ENCODE results near the gene NTM. TPM values are rescaled to one million over a fixed set of nuclear protein-coding genes. Genes with fewer than 3 reads are reported as not detected.

Gene NTM
- polyA plus RNA-seq, 1 donor (not counting 4 experiments of a cell fraction or from before 2014, with no cell fraction given) = 47.9 TPM

GRCh38 chr11:131762346-131763110 lies 392.1 kb downstream of the NTM start:
- no peaks in the 10 kb centered on the region for H3K4me1 ChIP-seq (ENCODE audit: control insufficient read depth, extremely low read depth, insufficient read depth, low read length)
- dilution Hi-C loops (cut with MboI; ENCODE audit: extremely low pct_ligation_motif_present, low sequenced_read_pairs) = no loop called here
- no peak overlapping the region for H3K9ac ChIP-seq (ENCODE audit: control insufficient read depth, extremely low read depth, insufficient read depth, low read length)
- H2AFZ ChIP-seq (ENCODE audit: control insufficient read depth, low read length) = no peak overlapping the region
- H3K9me1 ChIP-seq (ENCODE audit: control insufficient read depth, extremely low read depth, insufficient read depth, low read length) = no peaks in the 10 kb centered on the region
- no peaks in the 10 kb centered on the region for H3K79me2 ChIP-seq (ENCODE audit: control insufficient read depth, insufficient read depth, low read length)
- DNase-seq (ENCODE audit: low read depth, low spot score) = no peak
- FAIRE-seq = no peak
- H3K9me3 ChIP-seq (ENCODE audit: control insufficient read depth, low read depth, low read length) = no peaks in the 10 kb centered on the region
- H3K27me3 ChIP-seq (ENCODE audit: control insufficient read depth, extremely low read depth, insufficient read depth, low read length) = no peaks in the 10 kb centered on the region
- H3K27ac ChIP-seq (ENCODE audit: control insufficient read depth, insufficient read depth, low read length) = no peak overlapping the region
- TF ChIP-seq CTCF (optimal IDR thresholded peaks at IDR 0.05 in 1 of 3, IDR thresholded peaks at IDR 0.05 in 1 of 3, conservative IDR thresholded peaks at IDR 0.05 in 1 of 3; ENCODE audit: extremely low read depth in 1 of 3, insufficient read depth in 2 of 3, low read length in 3 of 3) = no peak
- TF ChIP-seq EZH2 (IDR thresholded peaks at IDR 0.05; ENCODE audit: low read length) = no peak
- H3K4me3 ChIP-seq (ENCODE audit: control insufficient read depth in 2 of 3, extremely low read depth in 1 of 3, insufficient read depth in 2 of 3, low read depth in 1 of 3, low read length in 3 of 3) = no peak overlapping the region
- H4K20me1 ChIP-seq (ENCODE audit: control insufficient read depth, extremely low read depth, insufficient read depth, low read length) = no peaks in the 10 kb centered on the region
- H3K4me2 ChIP-seq (ENCODE audit: control insufficient read depth, extremely low read depth, insufficient read depth, low read depth, low read length) = no peak overlapping the region
- no peaks in the 10 kb centered on the region for H3K36me3 ChIP-seq (ENCODE audit: control insufficient read depth in 2 of 2, extremely low read depth in 1 of 2, insufficient read depth in 2 of 2, low read length in 2 of 2)

GRCh38 chr11:131763193-131763890 lies 392.9 kb downstream of the NTM start:
- Histone ChIP-seq H3K79me2 (ENCODE audit: control insufficient read depth, insufficient read depth, low read length) (no peaks in the 10 kb centered on the region), H4K20me1 (ENCODE audit: control insufficient read depth, extremely low read depth, insufficient read depth, low read length) (no peaks in the 10 kb centered on the region), H3K4me1 (ENCODE audit: control insufficient read depth, extremely low read depth, insufficient read depth, low read length) (no peaks in the 10 kb centered on the region), H3K36me3 (ENCODE audit: control insufficient read depth in 2 of 2, extremely low read depth in 1 of 2, insufficient read depth in 2 of 2, low read length in 2 of 2) (no peaks in the 10 kb centered on the region), H3K9me1 (ENCODE audit: control insufficient read depth, extremely low read depth, insufficient read depth, low read length) (no peaks in the 10 kb centered on the region), H3K9ac (ENCODE audit: control insufficient read depth, extremely low read depth, insufficient read depth, low read length) (no peak overlapping the region), H3K27me3 (ENCODE audit: control insufficient read depth, extremely low read depth, insufficient read depth, low read length) (no peaks in the 10 kb centered on the region), H3K4me3 (ENCODE audit: control insufficient read depth in 2 of 3, extremely low read depth in 1 of 3, insufficient read depth in 2 of 3, low read depth in 1 of 3, low read length in 3 of 3) (no peak overlapping the region), H3K9me3 (ENCODE audit: control insufficient read depth, low read depth, low read length) (no peaks in the 10 kb centered on the region), H3K27ac (ENCODE audit: control insufficient read depth, insufficient read depth, low read length) (no peak overlapping the region), H2AFZ (ENCODE audit: control insufficient read depth, low read length) (no peak overlapping the region), H3K4me2 (ENCODE audit: control insufficient read depth, extremely low read depth, insufficient read depth, low read depth, low read length) (no peak overlapping the region)
- FAIRE-seq = no peak
- no peak for TF ChIP-seq EZH2 (IDR thresholded peaks at IDR 0.05; ENCODE audit: low read length)
- no peak for TF ChIP-seq CTCF (optimal IDR thresholded peaks at IDR 0.05 in 1 of 3, IDR thresholded peaks at IDR 0.05 in 1 of 3, conservative IDR thresholded peaks at IDR 0.05 in 1 of 3; ENCODE audit: extremely low read depth in 1 of 3, insufficient read depth in 2 of 3, low read length in 3 of 3)
- no peak for DNase-seq (ENCODE audit: low read depth, low spot score)
- dilution Hi-C loops (cut with MboI; ENCODE audit: extremely low pct_ligation_motif_present, low sequenced_read_pairs) = no loop called here
